ENCODE results near the gene PPID.

Gene PPID

GRCh38 chr4:158664806-158665205 lies 58.4 kb downstream of the PPID start:
- DNase-seq: no peak

- peak; percentile 64 for DNase-seq
Observed at GRCh38 chr4:158663707-158664625, 59.2 kb downstream of the PPID start.

- peak; percentile 51 for DNase-seq
Observed at GRCh38 chr4:158663255-158663654, 59.9 kb downstream of the PPID start.

All from inflammatory macrophage treated with lipopolysaccharide for 4 hours (primary cell).